HEK293 (cell line): Measurements from ENCODE around the gene SNX8.

Experiments used
- CTCF ChIP-seq: fragments of 450-650 bp; formaldehyde crosslinking; IDR thresholded peaks from 2 replicates; pipeline ENCODE4 v1.5.1; 2016; ENCODE audit warnings: missing biosample characterization, missing genetic modification characterization
- SP7 ChIP-seq: fragments of 450-650 bp; formaldehyde crosslinking; IDR thresholded peaks from 2 replicates; pipeline ENCODE4 v1.5.1; 2016; ENCODE audit warnings: missing biosample characterization, missing genetic modification characterization
- TCF7L2 ChIP-seq: IDR thresholded peaks from 2 replicates; pipeline ENCODE4 v1.6.1; 2011; ENCODE audit warnings: low read depth, mild to moderate bottlenecking, inconsistent platforms, low read length, moderate library complexity, borderline replicate concordance
- ZFP3 ChIP-seq: fragments of 450-650 bp; formaldehyde crosslinking; IDR thresholded peaks from 2 replicates; pipeline ENCODE4 v1.5.1; 2016; ENCODE audit warnings: low read depth, missing biosample characterization, missing genetic modification characterization
- ZNF48 ChIP-seq: fragments of 450-650 bp; formaldehyde crosslinking; IDR thresholded peaks from 2 replicates; pipeline ENCODE4 v1.5.1; 2016; ENCODE audit warnings: missing biosample characterization, missing genetic modification characterization
- ZNF518A ChIP-seq: fragments of 450-650 bp; formaldehyde crosslinking; conservative IDR thresholded peaks from 2 replicates; pipeline ENCODE4 v1.5.1; 2016; ENCODE audit warnings: low read depth, missing biosample characterization, missing genetic modification characterization
- ZNF529 ChIP-seq: fragments of 450-650 bp; formaldehyde crosslinking; IDR thresholded peaks from 2 replicates; pipeline ENCODE4 v1.5.1; 2017; ENCODE audit warnings: missing genetic modification characterization, missing biosample characterization; ENCODE audit not compliant: insufficient replicate concordance
- ZNF549 ChIP-seq: fragments of 450-650 bp; IDR thresholded peaks from 2 replicates; pipeline ENCODE4 v1.5.1; 2018; ENCODE audit warnings: missing biosample characterization, missing genetic modification characterization, mild to moderate bottlenecking, inconsistent platforms, moderate library complexity
- ZNF639 ChIP-seq: fragments of 450-650 bp; formaldehyde crosslinking; IDR thresholded peaks from 2 replicates; pipeline ENCODE4 v1.5.1; 2016; ENCODE audit warnings: missing biosample characterization, missing genetic modification characterization

GRCh38 chr7:2253021-2253420, 61.2 kb downstream of the SNX8 start:
- TF ChIP-seq ZNF549, result no peak
- no peak for TF ChIP-seq ZNF529 (tag by site-specific recombination)
- TF ChIP-seq ZNF518A, result no peak
- no peak for TF ChIP-seq ZNF639 (tag by site-specific recombination)
- TF ChIP-seq TCF7L2, result no peak
- no peak for TF ChIP-seq CTCF (tag by site-specific recombination)
- TF ChIP-seq ZFP3 (tag by site-specific recombination), result no peak
- no peak for TF ChIP-seq ZNF48
- no peak for TF ChIP-seq SP7
